GM18861 (cell line): ENCODE results near the gene NR3C1.
A peak's percentile ranks its signal among the peaks of the same experiment; 100 is the strongest.

Source experiments
- ATAC-seq: cut with Tn5 transposase; IDR thresholded peaks from one replicate; pipeline ENCODE4 v1.9.1; 2021; ENCODE audit not compliant: unreplicated experiment

The NR3C1 gene

GRCh38 chr5:143271431-143271830 is 132.1 kb downstream of the NR3C1 start:
- peak; percentile 50 for ATAC-seq

- ATAC-seq: no peak
Observed at GRCh38 chr5:143268388-143268787, 135.1 kb downstream of the NR3C1 start.

GRCh38 chr5:143267186-143267585 is 136.3 kb downstream of the NR3C1 start:
- no peak for ATAC-seq

- no peak for ATAC-seq
Observed at GRCh38 chr5:143265995-143266394, 137.5 kb downstream of the NR3C1 start.

GRCh38 chr5:143263272-143263810 is 140.1 kb downstream of the NR3C1 start:
- ATAC-seq: no peak

- ATAC-seq: peak; percentile 63
Observed at GRCh38 chr5:143262393-143263174, 140.9 kb downstream of the NR3C1 start.

- no peak for ATAC-seq
Observed at GRCh38 chr5:143261748-143262392, 141.6 kb downstream of the NR3C1 start.

GRCh38 chr5:143259254-143259605 is 144.3 kb downstream of the NR3C1 start:
- no peak for ATAC-seq

- no peak for ATAC-seq
Observed at GRCh38 chr5:143258559-143259253, 144.8 kb downstream of the NR3C1 start.

- no peak for ATAC-seq
Observed at GRCh38 chr5:143254819-143255218, 148.7 kb downstream of the NR3C1 start.

- ATAC-seq: no peak
Observed at GRCh38 chr5:143251946-143252345, 151.5 kb downstream of the NR3C1 start.

- no peak for ATAC-seq
Observed at GRCh38 chr5:143251190-143251589, 152.3 kb downstream of the NR3C1 start.

- no peak for ATAC-seq
Observed at GRCh38 chr5:143249851-143250250, 153.6 kb downstream of the NR3C1 start.

- no peak for ATAC-seq
Observed at GRCh38 chr5:143248822-143249579, 154.5 kb downstream of the NR3C1 start.

GRCh38 chr5:143248391-143248790 is 155.1 kb downstream of the NR3C1 start:
- no peak for ATAC-seq

GRCh38 chr5:143247134-143247815 is 156.2 kb downstream of the NR3C1 start:
- no peak for ATAC-seq

- ATAC-seq: no peak
Observed at GRCh38 chr5:143245929-143246561, 157.4 kb downstream of the NR3C1 start.

GRCh38 chr5:143244990-143245389 is 158.5 kb downstream of the NR3C1 start:
- no peak for ATAC-seq

- no peak for ATAC-seq
Observed at GRCh38 chr5:143244000-143244736, 159.3 kb downstream of the NR3C1 start.
